ENCODE measurements around the gene RAD9B.

DNA sequence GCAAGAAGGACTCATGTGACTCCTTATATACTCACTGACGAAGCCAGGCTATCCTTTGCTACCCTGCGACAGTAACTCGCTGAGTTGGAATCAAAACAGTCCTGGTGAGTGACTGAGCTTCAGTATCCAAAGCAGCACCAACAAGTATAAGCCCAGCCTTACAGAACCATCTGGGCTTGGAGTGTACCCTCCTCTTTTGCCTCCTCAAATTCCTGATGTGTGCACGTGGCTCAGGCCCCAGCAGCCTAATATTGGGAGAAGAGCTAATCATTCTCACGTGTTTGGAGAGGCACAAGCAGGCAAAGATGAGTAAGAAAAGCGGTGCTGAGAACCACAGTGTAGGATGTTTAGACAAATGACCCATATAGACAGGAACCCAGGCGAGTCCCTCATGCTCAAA lies 46.5 kb downstream of the RAD9B start:
- TF ChIP-seq, protein P1, sequence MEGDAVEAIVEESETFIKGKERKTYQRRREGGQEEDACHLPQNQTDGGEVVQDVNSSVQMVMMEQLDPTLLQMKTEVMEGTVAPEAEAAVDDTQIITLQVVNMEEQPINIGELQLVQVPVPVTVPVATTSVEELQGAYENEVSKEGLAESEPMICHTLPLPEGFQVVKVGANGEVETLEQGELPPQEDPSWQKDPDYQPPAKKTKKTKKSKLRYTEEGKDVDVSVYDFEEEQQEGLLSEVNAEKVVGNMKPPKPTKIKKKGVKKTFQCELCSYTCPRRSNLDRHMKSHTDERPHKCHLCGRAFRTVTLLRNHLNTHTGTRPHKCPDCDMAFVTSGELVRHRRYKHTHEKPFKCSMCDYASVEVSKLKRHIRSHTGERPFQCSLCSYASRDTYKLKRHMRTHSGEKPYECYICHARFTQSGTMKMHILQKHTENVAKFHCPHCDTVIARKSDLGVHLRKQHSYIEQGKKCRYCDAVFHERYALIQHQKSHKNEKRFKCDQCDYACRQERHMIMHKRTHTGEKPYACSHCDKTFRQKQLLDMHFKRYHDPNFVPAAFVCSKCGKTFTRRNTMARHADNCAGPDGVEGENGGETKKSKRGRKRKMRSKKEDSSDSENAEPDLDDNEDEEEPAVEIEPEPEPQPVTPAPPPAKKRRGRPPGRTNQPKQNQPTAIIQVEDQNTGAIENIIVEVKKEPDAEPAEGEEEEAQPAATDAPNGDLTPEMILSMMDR (conservative IDR thresholded peaks at IDR 0.05), result no peak
- no peak for TF ChIP-seq ZFX (IDR thresholded peaks at IDR 0.05)

Measured in C4-2B (cell line).